CD4-positive, CD25-positive, alpha-beta regulatory T cell (primary cell): ENCODE results near the gene NHSL2. TPM values are rescaled to one million over a fixed set of nuclear protein-coding genes. Genes with fewer than 3 reads are reported as not detected.

Experiments
- ATAC-seq, 2 donors: fragments of 150-1000 bp; cut with Tn5 transposase; one replicate each; pipeline ENCODE4 v1.10.0; 2021; ENCODE audit warnings: low read depth in 2 of 2, moderate number of reproducible peaks in 2 of 2, moderate library complexity in 1 of 2
- DNase-seq, 3 donors: peaks; one replicate each; pipeline versions ENCODE4 v3.0.0 to v3.0.0-alpha.2; 2012 to 2022; ENCODE audit warnings: mixed read lengths in 1 of 3
- H3K27ac ChIP-seq: one replicate; pipeline ENCODE4 v1.7.0; 2013; ENCODE audit warnings: mild to moderate bottlenecking, low read length; ENCODE audit not compliant: insufficient read depth, poor library complexity, severe bottlenecking
- H3K27me3 ChIP-seq: one replicate; pipeline ENCODE4 v1.7.0; 2013; ENCODE audit warnings: low read length; ENCODE audit not compliant: control insufficient read depth, insufficient read depth
- H3K36me3 ChIP-seq: one replicate; pipeline ENCODE4 v1.7.0; 2013; ENCODE audit warnings: mild to moderate bottlenecking, low read length, moderate library complexity; ENCODE audit not compliant: control insufficient read depth, insufficient read depth
- H3K4me1 ChIP-seq: 2 replicates; pipeline ENCODE4 v1.7.0; 2013; ENCODE audit warnings: mild to moderate bottlenecking, low read length; ENCODE audit not compliant: insufficient read depth, control insufficient read depth, poor library complexity, severe bottlenecking
- H3K4me3 ChIP-seq: one replicate; pipeline ENCODE4 v1.7.0; 2013; ENCODE audit warnings: low read depth, mild to moderate bottlenecking, low read length, moderate library complexity
- H3K9me3 ChIP-seq, 2 experiments: 1 replicate in 1 of 2; 2 replicates in 1 of 2; pipeline ENCODE4 v1.7.0; 2013; ENCODE audit warnings: low read length in 2 of 2, mild to moderate bottlenecking in 1 of 2, moderate library complexity in 1 of 2; ENCODE audit not compliant: control insufficient read depth in 2 of 2
- H3K27ac Mint-ChIP-seq, 3 donors: one replicate each; pipeline ENCODE4 v1.8.0; 2020 to 2022; ENCODE audit warnings: mild to moderate bottlenecking in 3 of 3, mixed read lengths in 3 of 3, moderate library complexity in 2 of 3
- H3K27me3 Mint-ChIP-seq: one replicate; pipeline ENCODE4 v1.8.0; 2022; ENCODE audit warnings: mild to moderate bottlenecking, mixed read lengths
- H3K36me3 Mint-ChIP-seq: one replicate; pipeline ENCODE4 v1.8.0; 2020; ENCODE audit warnings: mixed read lengths
- H3K4me1 Mint-ChIP-seq, 4 donors: one replicate each; pipeline ENCODE4 v1.8.0; 2020 to 2022; ENCODE audit warnings: mixed read lengths in 4 of 4, mild to moderate bottlenecking in 1 of 4
- H3K4me3 Mint-ChIP-seq, 4 donors: one replicate each; pipeline ENCODE4 v1.8.0; 2020 to 2022; ENCODE audit warnings: mild to moderate bottlenecking in 4 of 4, mixed read lengths in 4 of 4, moderate library complexity in 3 of 4
- H3K9me3 Mint-ChIP-seq, 7 donors: one replicate each; pipeline ENCODE4 v1.8.0; 2020 to 2022; ENCODE audit warnings: mixed read lengths in 7 of 7, mild to moderate bottlenecking in 3 of 7, moderate library complexity in 2 of 7
- polyA plus RNA-seq, 4 donors: library from polyadenylated mRNA; unstranded; fragments of 300-500 nt; fragmentation: Illumina TruSeq; gene quantifications; one replicate each; pipeline ENCODE4 v1.2.3, GENCODE V29; 2021
- total RNA-seq: library from RNA; stranded (reverse); gene quantifications from one replicate; pipeline ENCODE4 v1.2.3, GENCODE V29; 2022

Gene NHSL2
- total and polyA plus RNA-seq, 5 donors from 2014 or later = 1.5 to 6.7 (median 2.2) TPM

DNA sequence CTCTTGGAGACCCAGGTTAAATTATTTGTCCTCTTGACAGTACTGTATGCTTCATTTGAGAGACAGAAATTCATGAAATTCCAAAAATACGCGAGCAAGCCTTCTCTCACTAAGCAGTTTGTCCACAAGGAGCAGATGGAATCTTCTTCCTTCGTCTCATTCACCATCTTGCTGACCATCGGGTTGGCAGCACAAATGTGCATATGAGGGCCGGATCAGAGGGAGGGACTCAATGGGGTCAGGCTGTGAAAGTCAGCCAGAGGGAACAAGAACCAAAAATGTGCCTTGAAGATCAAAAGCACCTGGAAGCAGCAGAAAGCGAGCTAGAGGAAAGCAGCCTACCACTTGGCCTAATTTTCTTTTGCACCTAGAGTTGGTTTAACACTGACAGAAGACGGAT lies 16.4 kb downstream of the NHSL2 start:
- Mint-ChIP-seq H3K9me3 (peaks cover 0 to 2% (median 0%) of the 10 kb centered on the region in 7 donors), H3K36me3 (no peaks in the 10 kb centered on the region), H3K4me1 (no peaks in the 10 kb centered on the region), H3K27me3 (peaks cover 9% of the 10 kb centered on the region), H3K4me3 (no peak overlapping the region), H3K27ac (no peak overlapping the region)
- ATAC-seq = no peak
- Histone ChIP-seq H3K4me1 (no peaks in the 10 kb centered on the region), H3K27ac (no peak overlapping the region), H3K36me3 (no peaks in the 10 kb centered on the region), H3K27me3 (no peaks in the 10 kb centered on the region), H3K4me3 (no peak overlapping the region), H3K9me3 (no peaks in the 10 kb centered on the region)
- DNase-seq = no peak

DNA sequence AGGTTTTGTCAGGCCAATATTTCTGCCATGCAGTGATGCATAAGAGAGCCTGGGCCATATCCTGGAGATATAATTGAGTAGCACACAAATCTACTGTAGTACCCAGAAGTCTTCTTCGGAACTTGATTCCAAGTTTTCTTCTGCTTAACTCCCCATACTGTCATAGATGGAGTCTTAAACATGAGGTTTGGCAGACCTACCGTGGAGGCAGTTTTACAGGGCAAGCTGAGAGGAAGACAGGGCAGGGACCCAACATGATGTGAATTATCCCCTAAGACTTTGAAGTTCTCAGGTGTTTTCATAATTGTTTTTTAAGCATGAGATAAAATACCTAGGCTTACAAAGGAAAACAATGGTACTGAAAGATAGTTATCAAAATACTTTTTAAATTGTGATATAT lies 18.2 kb downstream of the NHSL2 start:
- Mint-ChIP-seq H3K4me3 (no peak overlapping the region), H3K27ac (no peak overlapping the region), H3K9me3 (peaks cover 0 to 3% (median 0%) of the 10 kb centered on the region in 7 donors), H3K36me3 (no peaks in the 10 kb centered on the region), H3K4me1 (no peaks in the 10 kb centered on the region), H3K27me3 (peaks cover 7% of the 10 kb centered on the region)
- DNase-seq (no peak), ATAC-seq (no peak)
- Histone ChIP-seq H3K36me3 (no peaks in the 10 kb centered on the region), H3K27ac (no peak overlapping the region), H3K4me3 (no peak overlapping the region), H3K27me3 (no peaks in the 10 kb centered on the region), H3K4me1 (no peaks in the 10 kb centered on the region), H3K9me3 (no peaks in the 10 kb centered on the region)

DNA sequence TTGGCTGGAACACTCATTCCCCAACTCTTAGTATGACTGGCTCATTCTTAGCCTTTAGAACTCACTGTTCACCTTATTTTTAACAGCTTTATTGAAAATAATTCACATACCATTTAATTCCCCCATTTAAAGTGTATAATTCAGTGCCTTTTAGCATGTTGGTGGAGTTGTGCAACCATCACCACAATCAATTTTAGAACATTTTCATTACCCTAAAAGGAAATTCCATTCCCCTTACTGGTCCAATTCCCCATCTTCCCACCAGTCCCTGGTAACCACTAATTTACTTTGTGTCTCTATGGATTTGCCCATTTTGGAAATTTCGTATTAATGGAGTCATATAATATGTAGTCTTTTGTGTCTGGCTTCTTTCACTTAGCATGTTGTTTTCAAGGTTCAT lies 19.7 kb downstream of the NHSL2 start:
- H3K36me3 Mint-ChIP-seq = no peaks in the 10 kb centered on the region
- no peaks in the 10 kb centered on the region for H3K4me1 ChIP-seq
- no peak overlapping the region for H3K27ac ChIP-seq
- H3K36me3 ChIP-seq = no peaks in the 10 kb centered on the region
- H3K4me3 Mint-ChIP-seq = no peak overlapping the region
- no peak for DNase-seq
- no peak overlapping the region for H3K27ac Mint-ChIP-seq
- H3K27me3 ChIP-seq = no peaks in the 10 kb centered on the region
- peaks cover 0 to 4% (median 0%) of the 10 kb centered on the region in 7 donors for H3K9me3 Mint-ChIP-seq
- H3K4me3 ChIP-seq = no peak overlapping the region
- no peaks in the 10 kb centered on the region for H3K4me1 Mint-ChIP-seq
- no peaks in the 10 kb centered on the region for H3K27me3 Mint-ChIP-seq
- no peaks in the 10 kb centered on the region for H3K9me3 ChIP-seq
- ATAC-seq = no peak

DNA sequence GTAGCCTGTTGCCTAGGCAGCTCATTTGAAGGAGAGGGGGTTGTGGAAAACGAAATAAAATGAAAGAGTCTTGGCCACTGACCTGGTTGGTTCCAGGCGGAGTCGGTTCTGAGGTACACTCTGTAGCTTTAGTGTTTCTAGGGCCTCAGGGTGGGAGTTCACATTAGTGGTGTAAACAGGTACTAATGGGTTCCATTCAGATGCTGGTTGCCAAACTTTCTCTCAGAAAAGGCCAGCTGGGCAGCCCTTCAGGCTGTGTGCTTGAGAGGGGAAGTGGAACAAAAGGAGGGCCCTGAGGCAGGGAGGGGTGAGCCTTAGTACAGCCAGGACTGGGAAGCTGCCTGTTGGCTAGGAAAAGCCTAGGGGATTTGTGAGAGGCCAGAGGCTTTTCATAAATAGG lies 24.8 kb downstream of the NHSL2 start:
- no peak overlapping the region for H3K4me3 Mint-ChIP-seq

GRCh38 chrX:71936632-71937031 lies 26.0 kb downstream of the NHSL2 start:
- no peak overlapping the region for H3K27ac ChIP-seq
- DNase-seq = no peak
- H3K9me3 Mint-ChIP-seq = peaks cover 0 to 2% (median 0%) of the 10 kb centered on the region in 7 donors
- H3K36me3 Mint-ChIP-seq = no peaks in the 10 kb centered on the region
- H3K4me3 Mint-ChIP-seq = no peak overlapping the region
- no peaks in the 10 kb centered on the region for H3K36me3 ChIP-seq
- no peaks in the 10 kb centered on the region for H3K27me3 Mint-ChIP-seq
- ATAC-seq = no peak
- H3K9me3 ChIP-seq = no peaks in the 10 kb centered on the region
- no peak overlapping the region for H3K4me3 ChIP-seq
- no peaks in the 10 kb centered on the region for H3K27me3 ChIP-seq
- H3K4me1 ChIP-seq = no peaks in the 10 kb centered on the region
- H3K27ac Mint-ChIP-seq = no peak overlapping the region
- no peaks in the 10 kb centered on the region for H3K4me1 Mint-ChIP-seq

More for the DNA sequence above, 24.8 kb downstream of the NHSL2 start:
- Histone ChIP-seq H3K4me1 (no peaks in the 10 kb centered on the region), H3K27me3 (no peaks in the 10 kb centered on the region), H3K36me3 (no peaks in the 10 kb centered on the region), H3K9me3 (no peaks in the 10 kb centered on the region), H3K27ac (no peak overlapping the region), H3K4me3 (no peak overlapping the region)
- H3K27me3 Mint-ChIP-seq = no peaks in the 10 kb centered on the region
- ATAC-seq (no peak), DNase-seq (no peak)
- no peaks in the 10 kb centered on the region for H3K36me3 Mint-ChIP-seq
- no peaks in the 10 kb centered on the region for H3K4me1 Mint-ChIP-seq
- no peak overlapping the region for H3K27ac Mint-ChIP-seq
- peaks cover 0 to 2% (median 0%) of the 10 kb centered on the region in 7 donors for H3K9me3 Mint-ChIP-seq

DNA sequence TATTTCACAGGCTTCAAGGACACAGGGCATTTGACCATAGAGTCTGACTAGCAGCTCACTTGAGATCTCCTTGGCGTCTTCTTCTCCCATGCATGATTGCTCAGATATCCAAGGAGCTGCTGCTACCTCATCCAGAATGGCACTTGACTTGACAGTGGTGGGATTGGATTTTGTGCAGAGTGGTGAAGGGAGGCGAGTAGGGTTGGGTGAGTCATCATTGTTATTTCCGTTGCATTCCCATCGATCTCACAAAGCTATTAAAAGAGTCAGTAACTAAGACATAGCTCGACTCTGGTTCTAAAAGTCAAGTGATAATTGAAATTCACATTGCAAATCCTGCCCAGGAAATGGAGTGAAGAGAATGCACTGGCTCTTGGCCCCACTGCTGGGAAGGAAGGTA lies 27.7 kb downstream of the NHSL2 start:
- no peak overlapping the region for H3K27ac Mint-ChIP-seq
- no peaks in the 10 kb centered on the region for H3K36me3 Mint-ChIP-seq
- H3K9me3 ChIP-seq = no peaks in the 10 kb centered on the region
- no peaks in the 10 kb centered on the region for H3K4me1 Mint-ChIP-seq
- DNase-seq = no peak
- H3K9me3 Mint-ChIP-seq = peaks cover 0 to 2% (median 0%) of the 10 kb centered on the region in 7 donors
- H3K4me1 ChIP-seq = no peaks in the 10 kb centered on the region
- no peaks in the 10 kb centered on the region for H3K27me3 Mint-ChIP-seq
- no peak overlapping the region for H3K4me3 ChIP-seq
- no peak for ATAC-seq
- no peak overlapping the region for H3K27ac ChIP-seq
- no peaks in the 10 kb centered on the region for H3K36me3 ChIP-seq
- H3K27me3 ChIP-seq = no peaks in the 10 kb centered on the region
- no peak overlapping the region for H3K4me3 Mint-ChIP-seq

- Mint-ChIP-seq H3K4me1 (no peaks in the 10 kb centered on the region), H3K27me3 (peaks cover 9% of the 10 kb centered on the region), H3K9me3 (no peaks in the 10 kb centered on the region), H3K27ac (no peak overlapping the region), H3K4me3 (no peak overlapping the region), H3K36me3 (no peaks in the 10 kb centered on the region)
- Histone ChIP-seq H3K4me3 (no peak overlapping the region), H3K27ac (no peak overlapping the region), H3K4me1 (no peaks in the 10 kb centered on the region), H3K27me3 (no peaks in the 10 kb centered on the region), H3K36me3 (no peaks in the 10 kb centered on the region), H3K9me3 (no peaks in the 10 kb centered on the region)
- DNase-seq (no peak), ATAC-seq (no peak)
Observed at GRCh38 chrX:71941145-71941544, 30.5 kb downstream of the NHSL2 start.

DNA sequence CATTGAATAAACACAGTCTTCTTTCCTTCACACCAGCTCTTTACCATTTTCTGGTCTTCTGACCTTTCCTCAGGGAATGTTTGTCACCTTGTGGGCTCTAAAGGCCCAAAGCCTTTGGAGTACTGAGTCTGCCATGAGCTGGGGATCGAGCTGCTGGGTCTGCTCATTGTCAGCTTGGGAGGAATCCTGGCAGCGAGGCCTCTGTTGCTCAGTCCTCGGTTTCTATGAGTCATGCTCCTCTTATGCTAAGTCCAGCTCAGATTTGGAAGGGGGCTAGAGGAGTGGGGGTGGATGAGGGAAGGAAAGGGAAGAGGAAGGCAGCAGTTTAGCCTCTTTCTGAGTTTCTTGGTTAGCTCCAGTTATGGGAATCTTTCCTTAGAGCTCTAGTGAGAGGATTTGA lies 31.1 kb downstream of the NHSL2 start:
- ATAC-seq (no peak), DNase-seq (no peak)
- Histone ChIP-seq H3K9me3 (no peaks in the 10 kb centered on the region), H3K36me3 (no peaks in the 10 kb centered on the region), H3K4me1 (no peaks in the 10 kb centered on the region), H3K4me3 (no peak overlapping the region), H3K27ac (no peak overlapping the region), H3K27me3 (no peaks in the 10 kb centered on the region)
- no peak overlapping the region for H3K4me3 Mint-ChIP-seq
- H3K9me3 Mint-ChIP-seq = no peaks in the 10 kb centered on the region
- no peaks in the 10 kb centered on the region for H3K36me3 Mint-ChIP-seq
- H3K27me3 Mint-ChIP-seq = peaks cover 9% of the 10 kb centered on the region
- no peak overlapping the region for H3K27ac Mint-ChIP-seq
- no peaks in the 10 kb centered on the region for H3K4me1 Mint-ChIP-seq
